Stimulated activated CD4-positive, alpha-beta T cell treated with anti-CD3 and anti-CD28 coated beads, Interleukin-15, amount 100 ng/mL, for 48 hours (primary cell): ENCODE data around the gene DSCAM.

Experiments
- DNase-seq, 2 donors: peaks; one replicate each; pipeline ENCODE4 v3.0.0-alpha.2; 2020; ENCODE audit warnings: low read depth in 2 of 2

Gene DSCAM

DNA sequence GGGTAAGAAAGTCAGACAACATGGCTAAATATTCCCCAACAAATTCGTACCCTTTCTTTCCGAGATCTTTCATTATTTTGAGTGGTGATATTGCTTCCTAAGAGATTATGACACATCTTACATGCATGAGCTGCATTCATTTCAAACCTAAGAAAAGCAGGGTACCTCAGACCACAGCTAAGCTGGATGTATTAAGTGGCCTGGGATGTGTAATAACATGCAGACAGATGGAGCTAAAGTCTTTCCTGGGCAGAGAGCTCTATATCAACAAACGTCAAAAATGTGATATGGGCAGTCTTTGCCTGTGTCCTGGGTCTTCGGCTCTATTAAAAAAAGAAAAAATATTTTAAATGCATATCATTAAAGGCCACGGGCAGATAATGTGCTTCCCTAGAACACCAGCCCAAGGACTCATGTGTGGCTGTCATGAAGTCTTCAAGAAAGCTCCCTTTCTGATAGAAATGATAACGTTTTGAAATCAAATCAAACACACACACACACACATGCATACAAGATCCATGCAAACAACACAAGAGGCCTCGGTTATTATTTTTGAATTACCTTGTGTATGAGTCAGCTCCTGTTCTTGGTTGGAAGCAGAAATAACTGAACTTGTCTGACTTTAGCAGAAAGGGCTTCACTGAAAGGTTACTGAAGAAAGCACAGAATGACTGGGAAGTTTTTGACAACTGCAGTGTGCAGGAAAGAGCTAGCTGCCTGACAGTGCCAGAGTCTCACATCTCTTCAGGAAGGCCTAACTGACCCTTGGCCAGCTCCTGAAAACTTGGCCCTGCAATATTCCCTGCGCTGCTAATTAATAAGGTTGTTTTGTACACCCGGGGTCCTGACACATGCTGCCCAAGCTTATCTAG lies 231.2 kb downstream of the DSCAM start:
- DNase-seq: no peak

DNA sequence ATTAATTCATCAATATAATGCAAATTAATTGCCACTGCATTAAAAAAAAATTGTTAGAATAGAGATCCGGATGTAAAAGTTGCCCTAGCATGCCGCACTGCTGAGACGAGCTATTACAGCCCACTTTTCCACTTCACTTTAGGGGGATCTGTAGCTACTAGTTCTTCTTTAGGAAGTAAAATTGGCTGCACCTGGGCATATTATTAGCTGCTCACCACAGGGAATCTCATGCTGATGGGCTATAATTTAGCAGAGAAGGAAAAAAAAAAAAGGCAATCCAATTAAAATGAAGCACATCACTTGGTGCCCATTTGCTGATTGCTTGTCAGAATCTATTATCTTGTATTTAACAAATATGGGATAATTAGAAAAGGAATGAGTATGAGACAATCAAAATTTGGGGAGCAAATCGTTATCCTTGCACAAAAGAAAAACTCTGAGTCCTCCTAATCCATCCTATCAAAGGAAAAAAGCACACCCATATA lies 233.4 kb downstream of the DSCAM start:
- no peak for DNase-seq

DNA sequence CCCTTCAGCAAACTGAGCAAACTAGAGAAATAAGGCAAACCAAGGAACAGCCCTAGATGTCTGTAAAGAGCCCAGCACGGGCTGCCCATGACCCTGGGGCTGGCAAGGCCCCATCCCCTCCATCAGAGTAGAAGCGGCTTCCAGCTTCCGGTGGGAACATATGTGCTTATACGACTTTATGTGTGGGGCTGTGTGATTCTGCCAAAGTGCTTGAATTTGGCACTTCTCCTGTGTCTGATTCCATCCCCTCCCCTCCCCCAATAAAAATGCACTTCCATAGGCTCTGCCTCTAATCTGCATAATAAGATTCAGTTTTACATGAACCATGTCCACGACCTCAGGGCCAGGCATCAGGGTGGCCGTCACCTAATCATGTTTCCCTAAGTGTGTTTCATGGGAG lies 236.6 kb downstream of the DSCAM start:
- no peak for DNase-seq

DNA sequence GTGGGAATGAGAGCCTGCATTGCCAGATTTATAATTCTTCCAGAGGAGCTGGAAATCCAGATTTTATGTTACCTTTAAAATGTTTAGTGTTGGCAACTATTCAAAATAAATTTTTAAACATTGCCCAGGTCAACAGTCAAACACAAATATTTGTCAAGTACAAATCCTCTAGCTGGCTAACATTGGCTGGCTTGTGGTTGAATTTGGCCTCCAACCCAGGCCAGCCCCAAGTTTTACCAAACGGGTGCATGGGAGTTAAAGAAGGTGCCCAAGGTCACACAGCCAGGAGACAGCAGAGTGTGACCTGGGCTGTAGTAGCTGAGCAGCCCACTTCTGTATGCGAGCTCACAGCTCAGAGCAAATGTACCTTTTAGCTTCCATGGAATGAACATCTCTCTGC lies 240.6 kb downstream of the DSCAM start:
- DNase-seq: no peak

DNA sequence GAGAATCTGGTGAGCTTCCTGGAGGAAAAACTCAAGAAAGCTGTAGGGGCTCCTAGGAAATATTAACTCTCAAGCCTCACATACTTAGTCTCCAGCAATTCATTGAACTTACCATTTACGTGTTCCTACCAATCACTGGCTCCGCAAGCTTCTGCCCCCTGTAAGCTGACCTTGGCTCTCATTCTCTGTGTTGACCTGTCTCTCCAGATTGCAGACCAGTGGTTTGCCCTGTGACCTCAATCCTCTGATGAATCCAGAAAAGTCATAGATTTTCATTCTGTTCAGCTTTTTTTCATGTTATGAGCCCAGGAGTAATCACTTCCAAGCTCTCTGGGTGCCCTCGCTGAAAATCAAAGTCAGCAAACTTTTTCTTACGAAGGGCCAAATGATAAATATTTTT lies 241.9 kb downstream of the DSCAM start:
- DNase-seq: no peak

DNA sequence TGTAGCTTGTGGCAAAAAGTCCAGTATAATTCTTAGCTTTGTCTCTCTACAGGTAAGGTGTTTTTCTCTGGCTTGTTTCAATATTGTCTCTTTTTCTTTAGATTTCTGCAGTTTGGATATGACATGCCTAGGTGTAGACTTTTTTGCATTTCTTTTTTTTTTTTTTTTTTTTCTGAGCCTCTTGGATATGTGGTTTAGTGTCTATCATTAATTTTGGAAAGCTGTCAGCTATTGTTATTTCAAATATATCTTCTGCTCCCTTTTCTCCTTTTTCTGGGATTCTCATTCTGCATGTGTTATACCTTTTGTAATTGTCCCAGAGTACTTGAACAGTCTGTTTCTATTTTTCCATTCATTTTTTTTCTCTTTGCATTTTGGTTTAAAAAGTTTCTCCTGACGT lies 243.2 kb downstream of the DSCAM start:
- DNase-seq: no peak

DNA sequence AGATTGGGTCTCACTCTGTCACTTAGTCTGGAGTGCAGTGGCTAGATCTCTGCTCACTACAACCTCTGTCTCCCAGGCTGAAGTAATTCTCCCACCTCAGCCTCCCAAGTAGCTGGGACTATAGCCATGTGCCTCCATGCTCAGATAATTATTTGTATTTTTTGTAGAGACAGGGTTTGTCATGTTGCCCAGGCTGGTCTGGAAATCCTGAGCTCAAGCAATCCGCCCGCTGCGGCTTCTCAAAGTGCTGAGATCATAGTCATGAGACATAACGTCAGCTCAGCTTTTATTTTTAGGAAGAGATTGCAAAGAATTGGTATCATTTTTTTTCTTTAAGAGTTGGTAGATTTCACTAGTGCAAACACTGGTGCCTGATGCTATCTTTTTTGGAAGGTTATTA lies 244.9 kb downstream of the DSCAM start:
- no peak for DNase-seq

DNA sequence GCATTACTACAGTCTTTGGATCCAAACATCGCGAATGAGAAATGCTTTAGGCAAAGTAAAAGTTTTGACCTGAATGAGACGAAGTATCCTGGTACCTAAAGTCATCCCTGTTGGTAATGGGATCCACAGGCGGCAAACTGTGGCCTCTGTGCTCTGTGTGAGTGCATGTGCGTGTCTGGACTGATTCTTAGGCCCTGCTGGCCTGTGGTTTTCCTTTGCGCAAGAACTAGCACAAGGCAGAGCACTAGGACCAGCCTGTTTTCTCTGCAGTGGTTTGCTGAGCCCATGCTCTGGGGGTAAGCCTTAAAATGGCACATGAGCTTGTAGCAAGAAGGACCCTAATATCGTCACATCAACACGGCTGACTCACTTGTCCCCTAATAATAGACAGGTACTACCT lies 251.2 kb downstream of the DSCAM start:
- DNase-seq: no peak

DNA sequence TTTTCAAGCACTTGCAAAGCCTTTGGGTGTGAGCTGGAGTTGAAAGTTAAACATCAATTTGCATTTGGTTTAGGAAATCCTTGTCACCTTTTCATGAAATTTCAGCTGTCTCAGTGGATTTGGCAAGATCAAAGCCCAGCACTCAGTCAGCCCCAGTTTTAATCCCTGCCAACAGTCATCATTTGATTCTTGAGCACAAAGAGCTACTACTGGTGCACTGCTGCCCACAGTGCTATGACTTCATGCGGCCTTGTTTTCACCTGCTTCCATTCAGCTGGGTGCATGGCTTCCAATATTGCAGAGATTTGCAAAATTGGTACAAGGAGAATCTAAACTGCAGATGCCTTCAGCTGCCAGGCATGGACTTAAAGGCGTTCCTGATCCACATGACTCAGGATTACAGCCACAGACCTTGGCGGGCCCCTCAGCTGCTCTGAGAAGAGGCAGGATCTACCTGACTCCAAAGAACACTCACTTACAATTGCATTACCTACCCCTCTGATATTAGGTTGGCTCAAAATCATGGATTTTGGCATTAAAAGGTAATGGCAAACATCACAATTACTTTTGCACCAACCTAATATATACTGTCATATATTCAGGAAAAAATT lies 259.1 kb downstream of the DSCAM start:
- DNase-seq: no peak

DNA sequence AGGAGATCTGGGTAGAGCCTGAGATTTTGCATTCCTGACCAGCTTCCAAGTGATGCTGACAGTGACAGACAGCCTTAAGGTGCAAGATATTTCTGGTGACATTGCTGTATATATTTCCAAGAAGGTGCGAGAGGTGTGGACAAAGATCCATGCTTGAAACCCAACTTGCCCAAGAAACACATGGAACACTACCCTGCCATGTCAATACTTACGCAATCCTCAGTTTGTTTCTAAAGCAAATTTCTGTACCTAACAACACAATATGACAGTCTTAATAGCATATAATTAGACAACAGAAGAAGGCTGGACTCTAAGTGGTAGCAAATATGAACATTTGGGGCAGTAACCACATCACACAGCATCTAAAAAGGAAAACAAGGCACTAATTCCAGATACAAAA lies 260.4 kb downstream of the DSCAM start:
- no peak for DNase-seq

DNA sequence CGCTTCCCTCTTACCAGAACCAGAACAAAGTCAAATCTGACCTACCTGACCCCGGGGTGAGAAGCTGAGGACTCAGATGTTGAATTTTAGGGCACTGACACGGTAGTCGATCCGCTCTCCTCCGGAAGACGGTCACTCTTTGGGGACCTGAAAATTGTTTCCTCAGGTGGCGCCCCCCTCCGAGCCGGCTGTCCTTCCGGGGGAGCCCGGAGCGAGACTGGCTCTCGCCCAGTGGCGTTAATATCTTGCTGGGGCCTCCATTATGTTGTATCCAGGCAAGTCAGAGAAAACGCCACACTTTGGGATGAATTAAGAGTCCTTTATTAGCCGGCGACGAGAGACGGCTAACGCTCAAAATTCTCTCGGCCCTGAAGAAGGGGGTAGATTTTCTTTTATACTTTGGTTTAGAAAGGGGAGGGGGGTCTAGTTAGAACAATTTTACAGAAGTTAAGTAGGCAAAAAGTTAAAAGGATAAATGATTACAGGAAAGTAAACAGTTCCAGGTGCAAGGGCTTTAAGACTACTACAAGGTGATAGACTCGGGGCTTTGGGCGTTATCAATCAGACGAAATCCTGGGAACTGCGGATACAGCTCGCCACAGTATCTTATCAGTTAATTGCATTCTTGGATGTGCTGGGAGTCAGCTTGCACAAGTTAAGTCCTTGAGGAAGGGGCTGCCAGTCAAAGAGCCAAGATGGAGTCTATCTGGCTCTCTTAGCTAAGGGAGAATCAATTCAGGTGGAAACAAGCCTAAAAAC lies 269.5 kb downstream of the DSCAM start:
- no peak for DNase-seq

DNA sequence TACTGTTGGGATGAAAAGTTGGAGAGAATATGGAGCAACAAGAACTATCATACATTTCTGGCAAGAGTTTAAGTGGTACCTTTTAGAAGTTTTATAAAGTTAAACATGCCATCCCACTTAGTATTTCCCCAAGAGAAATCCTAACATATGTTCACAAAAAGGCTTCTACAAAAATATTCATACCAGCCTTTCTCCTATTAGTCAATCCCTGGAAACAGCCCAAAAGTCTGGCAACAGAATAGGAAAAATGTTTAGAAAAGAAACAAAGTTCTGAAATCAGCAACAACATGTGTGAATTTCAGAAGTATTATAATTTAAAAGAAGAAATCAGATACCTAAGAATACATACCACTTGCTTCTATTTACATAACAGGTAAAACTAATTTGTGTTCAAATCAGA lies 271.0 kb downstream of the DSCAM start:
- DNase-seq: no peak

DNA sequence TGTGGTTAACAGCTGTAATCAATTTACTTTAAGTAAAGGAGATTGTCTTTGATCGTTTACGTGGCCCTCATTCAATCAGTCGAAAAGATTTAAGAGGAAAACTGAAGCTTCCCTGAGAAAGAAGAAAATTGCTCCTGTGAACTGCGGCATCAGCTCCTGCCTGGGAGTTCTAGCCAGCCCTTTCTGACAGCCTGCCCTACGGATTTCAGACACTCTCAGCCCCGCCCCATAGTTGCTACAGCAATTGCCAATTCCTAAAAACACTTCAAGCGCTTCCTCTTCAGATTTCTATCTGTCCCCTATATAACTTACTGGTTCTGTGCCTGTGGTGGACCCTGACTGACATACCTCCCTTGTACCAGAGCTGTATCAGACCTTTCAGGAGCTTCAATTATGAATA lies 277.6 kb downstream of the DSCAM start:
- no peak for DNase-seq

DNA sequence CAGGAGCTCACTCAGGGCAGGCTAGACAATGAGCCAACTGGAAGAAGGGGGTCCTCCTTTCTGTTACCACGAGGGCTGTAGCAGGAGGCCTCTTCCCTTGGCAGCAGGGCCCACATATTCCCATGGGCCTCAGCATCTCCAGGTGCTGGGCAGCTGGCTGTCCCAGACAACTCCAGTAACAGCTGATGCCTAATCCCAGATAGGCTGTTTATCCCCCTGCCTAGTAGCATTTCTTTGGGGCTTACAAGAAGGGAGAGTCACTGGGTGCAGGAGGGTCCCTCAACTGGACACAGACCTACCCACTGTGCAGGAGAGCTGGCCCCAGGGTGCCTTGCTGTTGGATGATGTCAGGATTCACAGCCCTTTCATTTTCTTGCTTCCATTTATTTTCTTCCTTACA lies 278.2 kb downstream of the DSCAM start:
- DNase-seq: no peak

DNA sequence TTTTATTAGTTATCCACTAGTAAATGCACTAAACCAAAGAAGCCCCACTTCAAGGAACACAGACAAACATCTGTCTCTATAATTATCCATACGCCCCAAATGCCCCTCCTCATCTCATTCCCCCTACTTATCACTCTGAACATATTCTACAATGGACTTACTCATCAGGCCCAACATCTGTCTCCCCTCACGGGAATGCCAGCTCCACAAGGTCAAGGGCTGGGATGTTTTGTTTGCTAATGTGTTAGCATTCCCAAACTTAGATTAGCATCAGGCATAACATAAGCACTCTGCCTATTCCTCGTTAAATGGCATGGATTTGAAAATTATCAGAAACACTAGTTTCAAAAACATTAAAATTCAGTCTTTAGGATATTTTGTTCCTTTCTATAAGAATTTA lies 279.5 kb downstream of the DSCAM start:
- no peak for DNase-seq

DNA sequence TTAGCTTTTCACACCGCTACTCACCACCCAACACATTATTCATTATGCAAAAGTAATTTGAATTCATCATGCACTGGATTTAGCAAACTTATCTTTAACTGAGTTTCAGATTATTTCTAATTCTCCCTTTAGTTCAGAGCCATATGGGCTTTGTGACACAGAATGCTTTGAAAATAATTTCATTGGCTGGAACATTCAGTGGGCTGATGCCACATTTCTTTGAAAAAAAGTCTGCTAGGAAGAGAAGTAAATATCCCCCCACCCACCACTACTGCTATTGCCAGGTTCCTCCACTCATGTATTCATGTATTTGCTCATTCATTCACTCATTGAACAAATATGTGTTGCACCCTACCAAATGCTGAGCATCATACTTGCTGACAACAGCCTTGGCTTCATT lies 280.5 kb downstream of the DSCAM start:
- no peak for DNase-seq

DNA sequence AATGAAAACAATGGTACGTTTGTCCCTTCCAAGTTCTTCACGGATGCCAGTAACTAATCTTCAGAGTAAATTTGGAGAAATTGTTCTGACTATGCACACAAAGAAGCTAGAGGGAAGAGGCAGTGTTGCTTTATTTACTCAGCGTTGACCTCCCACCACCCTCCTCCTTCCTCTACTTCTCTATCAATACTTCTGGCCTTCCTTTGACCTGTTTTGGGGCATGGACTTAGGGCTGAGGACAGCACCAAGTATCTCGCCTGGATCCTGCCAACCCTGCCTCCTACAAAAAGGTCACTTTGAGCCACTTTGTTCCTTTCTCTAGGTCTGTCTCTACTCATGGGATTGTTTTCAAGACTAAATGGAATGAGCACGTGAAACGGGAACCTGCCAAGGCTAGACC lies 282.6 kb downstream of the DSCAM start:
- DNase-seq: no peak

DNA sequence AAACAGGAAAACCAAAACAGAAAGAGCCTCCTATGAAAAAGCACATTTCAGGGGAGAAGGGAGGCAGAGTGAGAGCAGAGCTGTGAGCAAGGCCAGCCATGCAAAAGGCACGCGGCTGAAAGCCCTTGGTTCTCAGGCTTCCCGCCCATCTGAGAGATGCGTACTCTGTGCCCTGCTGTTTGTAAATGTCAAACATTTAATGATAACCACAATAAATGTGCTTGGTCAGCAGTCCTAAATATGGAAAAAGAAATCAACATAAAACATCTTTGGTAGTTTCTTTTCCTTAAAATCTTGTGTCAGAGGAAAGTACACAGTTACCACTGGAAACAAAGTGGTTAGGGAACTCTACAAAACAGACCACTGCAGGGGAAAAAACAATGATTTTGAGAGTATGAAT lies 283.1 kb downstream of the DSCAM start:
- no peak for DNase-seq

DNA sequence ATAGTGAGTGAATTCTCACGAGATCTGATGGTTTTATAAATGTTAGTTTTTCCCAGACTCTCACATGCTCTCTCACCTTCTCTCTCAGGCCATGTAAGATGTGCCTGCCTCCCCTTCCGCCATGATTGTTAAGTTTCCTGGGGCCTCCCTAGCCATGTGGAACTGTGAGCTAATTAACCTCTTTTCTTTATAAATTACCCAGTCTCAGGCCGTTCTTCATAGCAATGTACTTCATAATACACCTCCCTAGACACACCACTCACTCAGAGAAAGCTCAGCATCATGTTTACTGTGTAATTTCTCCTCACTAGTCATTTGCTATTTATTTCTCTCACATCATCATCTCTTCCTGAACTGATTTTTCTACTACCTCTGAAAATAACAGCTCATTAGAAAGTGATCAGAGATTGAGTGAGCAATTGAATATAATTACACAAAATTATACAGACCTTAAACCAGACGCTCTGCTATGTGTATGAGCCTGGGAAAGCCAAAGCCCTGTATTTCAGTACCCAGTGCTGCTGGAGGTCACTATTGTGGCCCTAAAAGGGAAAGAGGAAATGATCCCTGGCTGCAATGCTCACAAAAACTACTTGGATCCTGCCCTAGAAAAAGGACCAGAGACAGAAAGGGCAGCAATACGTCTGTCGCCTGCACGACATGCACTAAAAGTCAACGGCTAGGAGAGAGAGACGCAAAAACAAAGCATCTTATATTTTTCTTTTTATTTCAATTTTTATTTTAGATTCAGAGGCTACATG lies 284.5 kb downstream of the DSCAM start:
- DNase-seq: no peak

DNA sequence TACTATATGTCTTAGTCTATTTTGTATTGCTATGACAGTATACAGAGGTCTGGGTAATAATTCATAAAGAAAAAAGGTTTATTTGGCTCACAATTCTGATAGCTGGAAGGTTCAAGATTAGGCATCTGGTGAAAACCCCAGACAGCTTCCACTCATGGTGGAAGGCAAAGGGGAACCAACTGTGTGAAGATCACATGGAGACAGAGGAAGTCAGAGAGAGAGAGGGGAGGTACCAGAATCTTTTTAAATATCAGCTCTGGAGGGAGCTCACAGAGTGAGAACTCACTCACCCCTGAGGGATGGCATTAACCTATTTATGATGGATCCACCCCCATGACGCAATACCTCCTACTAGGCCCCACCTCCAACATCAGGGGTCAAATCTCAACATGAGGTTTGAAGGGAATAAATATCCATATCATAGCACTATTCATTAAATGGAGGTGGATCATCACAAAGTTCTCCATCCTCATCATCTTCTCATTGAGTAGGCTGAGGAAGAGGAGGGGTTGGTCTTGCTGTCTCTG lies 290.5 kb downstream of the DSCAM start:
- DNase-seq: no peak

DNA sequence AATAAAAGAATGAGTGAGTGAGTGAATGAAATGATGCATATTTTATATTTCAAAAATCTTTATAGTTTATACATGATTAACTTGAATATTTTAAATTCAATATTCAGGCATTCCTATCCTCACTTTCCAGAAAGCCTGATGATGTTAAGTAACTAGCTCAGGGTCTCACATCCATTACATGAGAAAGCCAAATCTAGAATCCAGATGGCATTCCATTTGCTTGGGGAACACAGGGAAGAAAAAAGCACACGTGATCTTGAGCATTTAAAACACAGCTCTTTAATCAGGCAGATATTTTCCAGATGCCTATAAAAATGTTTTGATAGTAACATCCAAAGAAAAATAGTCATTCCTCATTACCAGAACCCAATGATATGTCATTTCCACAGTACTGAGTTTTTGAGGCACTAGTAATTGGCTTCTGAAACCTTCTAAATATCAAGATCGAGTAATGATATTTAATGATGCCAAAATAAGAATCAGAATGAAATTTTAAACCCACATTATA lies 291.9 kb downstream of the DSCAM start:
- no peak for DNase-seq

DNA sequence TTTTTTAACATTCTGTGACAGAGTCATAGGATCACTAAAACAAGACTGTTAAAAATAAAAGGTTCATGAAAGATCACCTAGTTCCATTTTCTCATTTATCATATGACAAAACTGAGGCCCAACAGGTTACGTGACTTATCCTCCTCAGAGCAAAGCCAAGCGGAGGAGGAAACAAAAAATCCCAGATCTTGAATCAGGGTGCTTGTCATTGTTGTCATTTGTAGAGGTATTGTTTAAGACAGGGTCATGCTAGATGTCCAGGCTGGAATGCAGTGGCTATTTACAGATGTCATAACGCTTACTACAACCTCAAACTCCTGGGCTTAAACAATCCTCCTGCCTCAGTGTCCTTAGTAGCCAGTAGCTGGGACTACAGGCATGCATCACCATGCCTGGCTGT lies 293.2 kb downstream of the DSCAM start:
- no peak for DNase-seq
